ENCODE results near the gene ZNF525. TPM values are rescaled to one million over a fixed set of nuclear protein-coding genes. Genes with fewer than 3 reads are reported as not detected.

ZNF525 gene
- total and polyA plus RNA-seq, 2 of the 13 experiments (the other 11 are each of a cell fraction or from before 2014, with no cell fraction given): 3.4 to 8.7 TPM

DNA sequence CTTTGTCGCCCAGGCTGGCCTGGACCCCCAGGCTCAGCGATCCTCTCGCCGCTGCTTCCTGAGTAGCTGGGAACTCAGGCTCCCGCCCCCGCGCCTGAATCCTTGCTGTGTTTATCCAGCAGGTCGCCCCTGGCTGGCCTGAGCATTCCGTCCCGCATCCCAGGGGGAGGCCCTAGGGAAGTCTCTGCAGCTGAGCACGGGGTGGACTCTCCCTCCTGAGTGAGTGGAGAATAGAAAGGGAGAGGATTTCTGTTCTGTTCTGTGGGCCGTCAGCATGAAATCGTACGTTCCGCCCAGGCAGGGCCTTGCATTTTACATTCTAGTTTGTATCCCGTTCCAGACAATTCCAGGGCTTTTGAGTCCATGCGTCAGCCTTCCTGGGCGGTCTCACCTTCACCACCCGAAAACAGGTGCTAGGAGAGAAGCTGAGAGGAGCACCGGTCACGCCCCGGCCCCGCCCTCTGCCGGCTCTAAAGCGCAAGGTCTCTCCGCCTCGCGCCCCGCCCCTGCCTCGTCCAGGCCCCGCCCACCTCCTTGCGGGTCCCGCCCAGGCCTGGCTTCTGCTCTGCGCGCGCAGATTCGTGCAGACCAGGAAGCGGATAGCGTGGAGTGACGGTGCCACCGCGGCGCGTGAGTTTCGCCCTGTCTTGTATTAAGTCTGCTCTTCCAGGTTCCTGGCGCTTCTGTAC lies 66.0 kb downstream of the ZNF525 start, which contains the start of gene ZNF761 (continued):
- TF ChIP-seq, protein P1, sequence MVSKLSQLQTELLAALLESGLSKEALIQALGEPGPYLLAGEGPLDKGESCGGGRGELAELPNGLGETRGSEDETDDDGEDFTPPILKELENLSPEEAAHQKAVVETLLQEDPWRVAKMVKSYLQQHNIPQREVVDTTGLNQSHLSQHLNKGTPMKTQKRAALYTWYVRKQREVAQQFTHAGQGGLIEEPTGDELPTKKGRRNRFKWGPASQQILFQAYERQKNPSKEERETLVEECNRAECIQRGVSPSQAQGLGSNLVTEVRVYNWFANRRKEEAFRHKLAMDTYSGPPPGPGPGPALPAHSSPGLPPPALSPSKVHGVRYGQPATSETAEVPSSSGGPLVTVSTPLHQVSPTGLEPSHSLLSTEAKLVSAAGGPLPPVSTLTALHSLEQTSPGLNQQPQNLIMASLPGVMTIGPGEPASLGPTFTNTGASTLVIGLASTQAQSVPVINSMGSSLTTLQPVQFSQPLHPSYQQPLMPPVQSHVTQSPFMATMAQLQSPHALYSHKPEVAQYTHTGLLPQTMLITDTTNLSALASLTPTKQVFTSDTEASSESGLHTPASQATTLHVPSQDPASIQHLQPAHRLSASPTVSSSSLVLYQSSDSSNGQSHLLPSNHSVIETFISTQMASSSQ (IDR thresholded peaks at IDR 0.05; ENCODE audit: low read depth): no peak
- TF ChIP-seq, protein P1 (CRISPR knock-in tag; IDR thresholded peaks at IDR 0.05; ENCODE audit: borderline replicate concordance): peak; percentile 35; the same call in 1 of the 2 replicates
- no peak for TF ChIP-seq ISL2 (CRISPR knock-in tag; IDR thresholded peaks at IDR 0.05)
- peak; percentile 25; the same call in 1 of the 2 replicates for TF ChIP-seq THAP11 (CRISPR knock-in tag; IDR thresholded peaks at IDR 0.05)
- TF ChIP-seq PRMT3 (CRISPR knock-in tag; IDR thresholded peaks at IDR 0.05; ENCODE audit: borderline replicate concordance, low read depth): no peak
- TF ChIP-seq ZFAT (CRISPR knock-in tag; conservative IDR thresholded peaks at IDR 0.05): peak; percentile 86
- 0 out of 2 replicates have a peak, but pooled peaks have one; percentile 47 for TF ChIP-seq KMT2A (CRISPR knock-in tag; IDR thresholded peaks at IDR 0.05)
- no peak for TF ChIP-seq SOX13 (IDR thresholded peaks at IDR 0.05)
- peak in 1 of 2 experiments; percentile 41; a peak in 1 of 4 replicates for TF ChIP-seq SOX13 (CRISPR knock-in tag; conservative IDR thresholded peaks at IDR 0.05 in 1 of 2, IDR thresholded peaks at IDR 0.05 in 1 of 2)
- TF ChIP-seq ZBED4 (CRISPR knock-in tag; IDR thresholded peaks at IDR 0.05; ENCODE audit: borderline replicate concordance): 0 out of 2 replicates have a peak, but pooled peaks have one; percentile 13
- no peak for TF ChIP-seq ZNF225 (CRISPR knock-in tag; IDR thresholded peaks at IDR 0.05)
- TF ChIP-seq PRDM15 (CRISPR knock-in tag; IDR thresholded peaks at IDR 0.05): peak; percentile 68
- 0 out of 2 replicates have a peak, but pooled peaks have one; percentile 54 for TF ChIP-seq ZNF335 (CRISPR knock-in tag; IDR thresholded peaks at IDR 0.05)
- TF ChIP-seq ZNF24 (IDR thresholded peaks at IDR 0.05): no peak
- no peak for TF ChIP-seq NFIB (CRISPR knock-in tag; IDR thresholded peaks at IDR 0.05; ENCODE audit: borderline replicate concordance)
- TF ChIP-seq ZNF260 (CRISPR knock-in tag; IDR thresholded peaks at IDR 0.05; ENCODE audit: borderline replicate concordance, low read depth): no peak
- TF ChIP-seq POLR2A (IDR thresholded peaks at IDR 0.05; ENCODE audit: insufficient read depth in 1 of 2, low read depth in 2 of 2, low read length in 2 of 2): peak; percentile 74 to 91
- no peak for TF ChIP-seq SP1 (IDR thresholded peaks at IDR 0.05)
- peak; percentile 71 for TF ChIP-seq SP1 (CRISPR knock-in tag; IDR thresholded peaks at IDR 0.05)

Measured in HepG2 (cell line).